CD4-positive, alpha-beta T cell (primary cell): Measurements from ENCODE around the gene KNOP1. TPM values are rescaled to one million over a fixed set of nuclear protein-coding genes. Genes with fewer than 3 reads are reported as not detected.

Experiments
- ATAC-seq: fragments of 200-7000 bp; cut with Tn5 transposase; one replicate; pipeline ENCODE4 v1.10.0; 2022; ENCODE audit warnings: mild to moderate bottlenecking; ENCODE audit not compliant: poor library complexity
- CTCF ChIA-PET: fragments of 350-600 bp; sonication (Branson Sonifier 250); formaldehyde crosslinking; loops from one replicate; lab custom pipeline; 2021; ENCODE audit warnings: antibody characterized with exemption, inconsistent platforms; lab: Charles Lee
- POLR2A ChIA-PET: fragments of 350-600 bp; sonication (Branson Sonifier 250); formaldehyde crosslinking; loops from one replicate; lab custom pipeline; 2021; ENCODE audit warnings: antibody characterized with exemption, inconsistent platforms; lab: Charles Lee
- DNase-seq, 14 experiments: peaks; one replicate each; pipeline ENCODE4 v3.0.0-alpha.2; 2013 to 2020; ENCODE audit warnings: mixed read lengths in 2 of 14
- H3K27ac ChIP-seq, 2 donors: one replicate each; pipeline versions ENCODE4 v1.5.1 to v1.7.0; 2013; ENCODE audit warnings: low read length in 2 of 2, low read depth in 1 of 2, mild to moderate bottlenecking in 1 of 2
- H3K27me3 ChIP-seq, 2 experiments: 1 replicate in 1 of 2; 2 replicates in 1 of 2; pipeline versions ENCODE4 v1.6.1 to v1.7.0; 2013; ENCODE audit warnings: low read length in 2 of 2, control low read depth in 1 of 2, mild to moderate bottlenecking in 1 of 2, moderate library complexity in 1 of 2; ENCODE audit not compliant: insufficient read depth in 2 of 2, control insufficient read depth in 1 of 2
- H3K36me3 ChIP-seq: one replicate; pipeline ENCODE4 v1.6.1; 2013; ENCODE audit warnings: low read length, control low read depth; ENCODE audit not compliant: insufficient read depth
- H3K4me1 ChIP-seq: one replicate; pipeline ENCODE4 v1.6.1; 2013; ENCODE audit warnings: low read length, control low read depth; ENCODE audit not compliant: insufficient read depth
- H3K4me3 ChIP-seq: one replicate; pipeline ENCODE4 v1.5.1; 2013; ENCODE audit warnings: mild to moderate bottlenecking, low read length, moderate library complexity
- H3K9me3 ChIP-seq, 2 experiments: 1 replicate in 1 of 2; 2 replicates in 1 of 2; pipeline versions ENCODE4 v1.6.1 to v1.7.0; 2013; ENCODE audit warnings: low read length in 2 of 2, mild to moderate bottlenecking in 2 of 2, control low read depth in 1 of 2, moderate library complexity in 1 of 2; ENCODE audit not compliant: control insufficient read depth in 1 of 2, insufficient read depth in 1 of 2
- H3K27ac Mint-ChIP-seq: one replicate; pipeline ENCODE4 v1.8.0; 2020; ENCODE audit warnings: mixed read lengths
- H3K27me3 Mint-ChIP-seq: one replicate; pipeline ENCODE4 v1.8.0; 2021; ENCODE audit warnings: mixed read lengths
- H3K36me3 Mint-ChIP-seq: one replicate; pipeline ENCODE4 v1.8.0; 2021; ENCODE audit warnings: low read depth, mixed read lengths
- H3K4me1 Mint-ChIP-seq: one replicate; pipeline ENCODE4 v1.8.0; 2021; ENCODE audit warnings: low read depth, mixed read lengths
- H3K4me3 Mint-ChIP-seq: one replicate; pipeline ENCODE4 v1.8.0; 2020; ENCODE audit warnings: mild to moderate bottlenecking, mixed read lengths
- H3K9me3 Mint-ChIP-seq: one replicate; pipeline ENCODE4 v1.8.0; 2020; ENCODE audit warnings: mixed read lengths
- intact Hi-C, 2 experiments: fragments of 100-400 bp; cut with DNase I in 1 of 2; cut with micrococcal nuclease in 1 of 2; formaldehyde crosslinking; loops; one replicate each; pipeline versions ENCODE4 v1.15.1 to v1.9.0; 2023 to 2025; cut with DNase I, micrococcal nuclease
- total RNA-seq, 174 experiments: library from RNA in 2 of 174; stranded (reverse) in 2 of 174; gene quantifications; one replicate each; pipeline ENCODE4 v1.2.3 and lab custom pipeline; 2021 to 2026
- TF ChIP-seq, protein P1 (sequence below): fragments of 200-600 bp; IDR thresholded peaks from one replicate; pipeline ENCODE4 v1.8.0; 2022; ENCODE audit warnings: antibody characterized with exemption, mild to moderate bottlenecking

The KNOP1 gene
- total RNA-seq, 2 experiments from 2014 or later: 3.5 to 4.1 TPM

- TF ChIP-seq, protein P1, sequence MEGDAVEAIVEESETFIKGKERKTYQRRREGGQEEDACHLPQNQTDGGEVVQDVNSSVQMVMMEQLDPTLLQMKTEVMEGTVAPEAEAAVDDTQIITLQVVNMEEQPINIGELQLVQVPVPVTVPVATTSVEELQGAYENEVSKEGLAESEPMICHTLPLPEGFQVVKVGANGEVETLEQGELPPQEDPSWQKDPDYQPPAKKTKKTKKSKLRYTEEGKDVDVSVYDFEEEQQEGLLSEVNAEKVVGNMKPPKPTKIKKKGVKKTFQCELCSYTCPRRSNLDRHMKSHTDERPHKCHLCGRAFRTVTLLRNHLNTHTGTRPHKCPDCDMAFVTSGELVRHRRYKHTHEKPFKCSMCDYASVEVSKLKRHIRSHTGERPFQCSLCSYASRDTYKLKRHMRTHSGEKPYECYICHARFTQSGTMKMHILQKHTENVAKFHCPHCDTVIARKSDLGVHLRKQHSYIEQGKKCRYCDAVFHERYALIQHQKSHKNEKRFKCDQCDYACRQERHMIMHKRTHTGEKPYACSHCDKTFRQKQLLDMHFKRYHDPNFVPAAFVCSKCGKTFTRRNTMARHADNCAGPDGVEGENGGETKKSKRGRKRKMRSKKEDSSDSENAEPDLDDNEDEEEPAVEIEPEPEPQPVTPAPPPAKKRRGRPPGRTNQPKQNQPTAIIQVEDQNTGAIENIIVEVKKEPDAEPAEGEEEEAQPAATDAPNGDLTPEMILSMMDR: no peak
- Histone ChIP-seq H3K4me3 (no peak overlapping the region), H3K27me3 (no peaks in the 10 kb centered on the region), H3K4me1 (no peaks in the 10 kb centered on the region), H3K9me3 (peaks cover 4 to 6% of the 10 kb centered on the region in 2 experiments), H3K27ac (no peak overlapping the region), H3K36me3 (peaks cover 15% of the 10 kb centered on the region)
- Mint-ChIP-seq H3K4me1 (no peaks in the 10 kb centered on the region), H3K9me3 (no peaks in the 10 kb centered on the region), H3K36me3 (peaks cover 81% of the 10 kb centered on the region), H3K4me3 (no peak overlapping the region), H3K27me3 (no peaks in the 10 kb centered on the region), H3K27ac (no peak overlapping the region)
- ChIA-PET POLR2A (no interaction called here), CTCF (no interaction called here)
- intact Hi-C loops: no loop called here
- ATAC-seq: no peak
- DNase-seq: no peak
Measured at GRCh38 chr16:19660432-19660831, 57.6 kb downstream of the KNOP1 start.

GRCh38 chr16:19659554-19659953, 58.5 kb downstream of the KNOP1 start:
- H3K9me3 ChIP-seq: peaks cover 0 to 6% of the 10 kb centered on the region in 2 experiments
- Mint-ChIP-seq H3K4me3 (no peak overlapping the region), H3K36me3 (peaks cover 84% of the 10 kb centered on the region), H3K9me3 (no peaks in the 10 kb centered on the region), H3K4me1 (no peaks in the 10 kb centered on the region), H3K27me3 (no peaks in the 10 kb centered on the region), H3K27ac (no peak overlapping the region)
- ATAC-seq: no peak
- DNase-seq: no peak
- ChIA-PET POLR2A (no interaction called here), CTCF (no interaction called here)
- no peaks in the 10 kb centered on the region for H3K27me3 ChIP-seq
- TF ChIP-seq, protein P1: no peak
- intact Hi-C loops: no loop called here
- no peak overlapping the region for H3K27ac ChIP-seq
- no peaks in the 10 kb centered on the region for H3K4me1 ChIP-seq
- no peak overlapping the region for H3K4me3 ChIP-seq
- peaks cover 21% of the 10 kb centered on the region for H3K36me3 ChIP-seq

- peaks cover 0 to 6% of the 10 kb centered on the region in 2 experiments for H3K9me3 ChIP-seq
- ChIA-PET POLR2A (no interaction called here), CTCF (no interaction called here)
- Mint-ChIP-seq H3K4me1 (no peaks in the 10 kb centered on the region), H3K36me3 (peaks cover 88% of the 10 kb centered on the region), H3K9me3 (no peaks in the 10 kb centered on the region), H3K27ac (no peak overlapping the region), H3K4me3 (no peak overlapping the region), H3K27me3 (no peaks in the 10 kb centered on the region)
- TF ChIP-seq, protein P1: no peak
- no peak overlapping the region for H3K27ac ChIP-seq
- H3K36me3 ChIP-seq: peaks cover 36% of the 10 kb centered on the region
- ATAC-seq (no peak), DNase-seq (no peak)
- no peak overlapping the region for H3K4me3 ChIP-seq
- intact Hi-C loops: no loop called here
- H3K27me3 ChIP-seq: no peaks in the 10 kb centered on the region
- H3K4me1 ChIP-seq: no peaks in the 10 kb centered on the region
Measured at GRCh38 chr16:19657831-19658230, 60.2 kb downstream of the KNOP1 start.
